Activated CD4-positive, alpha-beta T cell treated with anti-CD3 and anti-CD28 coated beads, Interleukin-2, amount 50 U/mL, for 24 hours (primary cell): ENCODE results near the gene ABLIM2.

ENCODE experiments used
- DNase-seq, 2 donors: peaks; one replicate each; pipeline ENCODE4 v3.0.0-alpha.2; 2020; ENCODE audit warnings: low read depth in 1 of 2, low spot score in 1 of 2

The ABLIM2 gene

GRCh38 chr4:7917669-7918068 is 240.9 kb downstream of the ABLIM2 start:
- no peak for DNase-seq

- no peak for DNase-seq
Measured at GRCh38 chr4:7915875-7916242, 242.8 kb downstream of the ABLIM2 start.
